AG04450 (cell line): ENCODE measurements around the gene ZNF304. TPM values are rescaled to one million over a fixed set of nuclear protein-coding genes. Genes with fewer than 3 reads are reported as not detected.

ENCODE experiments used
- CTCF ChIA-PET: fragments of 300-600, 350-600 bp; formaldehyde crosslinking; extraction: SDS; loops from one replicate; lab custom pipeline; 2022; ENCODE audit warnings: antibody characterized with exemption, inconsistent platforms; lab: Charles Lee
- POLR2A ChIA-PET: fragments of 350-600 bp; formaldehyde crosslinking; extraction: SDS; loops from one replicate; lab custom pipeline; 2021; ENCODE audit warnings: antibody characterized with exemption, inconsistent platforms; lab: Yijun Ruan, JAX
- DNase-seq: peaks from one replicate; pipeline ENCODE4 v3.0.0-alpha.2; 2011; ENCODE audit warnings: low read depth, low spot score
- H3K27ac ChIP-seq: one replicate; pipeline ENCODE4 v1.5.1; 2012; ENCODE audit warnings: low read depth, low read length, control low read depth
- H3K27me3 ChIP-seq: one replicate; pipeline ENCODE4 v1.6.0; 2012; ENCODE audit warnings: low read length; ENCODE audit not compliant: control insufficient read depth, insufficient read depth
- H3K4me3 ChIP-seq: 2 replicates; pipeline ENCODE4 v1.5.1; 2011; ENCODE audit warnings: mild to moderate bottlenecking, low read depth, low read length, control low read depth
- H3K9me3 ChIP-seq: 2 replicates; pipeline ENCODE4 v1.5.1; 2012; ENCODE audit warnings: low read length; ENCODE audit not compliant: control insufficient read depth, insufficient read depth
- CTCF ChIP-seq: IDR thresholded peaks from 2 replicates; pipeline ENCODE4 v1.5.1; 2011; ENCODE audit warnings: low read depth, low read length, control low read depth, inconsistent platforms
- polyA plus RNA-seq: library from polyadenylated mRNA; depleted of rRNA; stranded (reverse); fragments of >200 nt; gene quantifications from 2 replicates; pipeline ENCODE4 v1.2.3, GENCODE V29; 2011

The ZNF304 gene
- polyA plus RNA-seq, 1 experiment = 7.8 TPM

DNA sequence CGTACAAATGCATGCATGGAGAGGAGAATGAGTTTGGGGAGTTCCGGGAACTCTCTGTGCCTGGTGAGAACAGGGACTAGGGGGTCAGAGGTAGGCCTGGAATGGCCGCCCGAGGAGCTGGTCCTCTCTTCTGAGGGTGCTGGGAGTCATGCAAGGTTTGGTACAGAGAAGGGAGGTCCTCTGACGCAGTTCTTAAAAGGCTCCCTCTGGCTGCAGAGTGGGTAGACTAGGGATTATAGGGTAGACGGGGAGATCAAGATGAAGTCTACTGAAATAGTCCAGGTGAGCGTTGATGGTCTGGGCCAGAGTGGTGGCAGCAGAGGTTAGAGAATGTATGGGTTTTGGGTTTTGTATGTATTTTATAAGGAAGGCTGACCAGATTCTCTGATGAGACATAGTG is 796 bp downstream of the ZNF304 start:
- Histone ChIP-seq H3K9me3 (no peaks in the 10 kb centered on the region; the same call in none of the 2 replicates), H3K27ac (no peak overlapping the region), H3K4me3 (peak overlapping the region; percentile 100), H3K27me3 (no peaks in the 10 kb centered on the region)
- CTCF ChIA-PET = no interaction called here
- 0 out of 2 replicates have a peak, but pooled peaks have one; percentile 4 for TF ChIP-seq CTCF
- POLR2A ChIA-PET = no interaction called here
- no peak for DNase-seq

GRCh38 chr19:57355916-57356315 is 4.8 kb downstream of the ZNF304 start:
- POLR2A ChIA-PET = no interaction called here
- DNase-seq = no peak
- CTCF ChIA-PET = no interaction called here
- no peaks in the 10 kb centered on the region for H3K27me3 ChIP-seq
- H3K4me3 ChIP-seq = no peak overlapping the region
- TF ChIP-seq CTCF = no peak
- H3K9me3 ChIP-seq = no peaks in the 10 kb centered on the region; the same call in none of the 2 replicates
- H3K27ac ChIP-seq = no peak overlapping the region

DNA sequence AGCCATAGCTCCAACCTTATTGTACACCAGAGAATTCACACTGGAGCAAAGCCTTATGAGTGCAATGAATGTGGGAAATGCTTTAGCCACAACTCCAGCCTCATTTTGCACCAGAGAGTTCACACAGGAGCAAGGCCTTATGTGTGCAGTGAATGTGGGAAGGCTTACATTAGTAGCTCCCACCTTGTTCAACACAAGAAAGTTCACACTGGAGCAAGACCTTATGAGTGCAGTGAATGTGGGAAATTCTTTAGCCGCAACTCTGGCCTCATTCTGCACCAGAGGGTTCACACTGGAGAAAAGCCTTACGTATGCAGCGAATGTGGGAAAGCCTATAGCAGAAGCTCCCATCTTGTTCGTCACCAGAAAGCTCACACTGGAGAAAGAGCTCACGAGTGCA is 6.3 kb downstream of the ZNF304 start:
- POLR2A ChIA-PET = no interaction called here
- Histone ChIP-seq H3K4me3 (no peak overlapping the region), H3K27me3 (no peaks in the 10 kb centered on the region), H3K9me3 (no peaks in the 10 kb centered on the region; the same call in 1 of the 2 replicates), H3K27ac (no peak overlapping the region)
- DNase-seq = no peak
- CTCF ChIA-PET = no interaction called here
- TF ChIP-seq CTCF = no peak

DNA sequence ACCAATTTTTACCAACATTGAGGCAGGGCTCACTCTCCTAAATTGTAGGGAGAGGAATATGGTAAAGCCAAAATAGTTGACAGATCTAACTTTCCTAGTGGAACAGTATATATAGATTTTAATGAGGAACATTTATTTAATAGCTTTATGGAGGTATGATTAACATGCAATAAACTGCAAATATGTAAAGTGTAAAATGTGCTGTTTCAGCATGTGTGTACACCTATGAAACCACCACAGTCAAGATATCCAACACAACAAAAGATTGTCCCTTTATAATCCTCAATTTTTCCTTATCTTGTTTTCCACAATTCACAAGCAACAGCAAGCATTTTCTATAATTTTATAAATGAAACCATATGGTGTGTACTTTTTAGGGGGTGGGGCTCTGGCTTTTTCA is 8.2 kb downstream of the ZNF304 start:
- POLR2A ChIA-PET = no interaction called here
- no peak overlapping the region for H3K27ac ChIP-seq
- CTCF ChIA-PET = no interaction called here
- no peaks in the 10 kb centered on the region; the same call in none of the 2 replicates for H3K9me3 ChIP-seq
- H3K4me3 ChIP-seq = no peak overlapping the region
- no peaks in the 10 kb centered on the region for H3K27me3 ChIP-seq
- no peak for TF ChIP-seq CTCF
- DNase-seq = no peak

DNA sequence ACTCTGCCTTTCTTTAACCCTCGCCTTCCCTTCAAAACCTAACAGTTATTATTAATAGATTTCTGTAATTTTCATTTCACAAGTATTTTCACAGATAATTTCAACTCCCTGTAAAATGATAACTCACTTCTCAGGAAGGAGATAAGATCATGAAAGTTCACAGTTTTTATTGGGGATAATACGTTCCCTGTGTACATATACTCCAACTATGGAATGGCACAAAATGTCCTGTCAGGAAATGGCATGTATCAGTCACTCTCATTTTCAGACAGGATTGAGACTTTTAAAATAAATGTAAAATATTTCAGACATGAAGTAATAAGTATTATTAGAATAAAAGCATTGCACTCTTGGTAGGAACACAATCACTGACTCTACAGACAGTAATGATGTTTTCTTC is 11.3 kb downstream of the ZNF304 start:
- Histone ChIP-seq H3K27ac (peak overlapping the region; percentile 92), H3K27me3 (no peaks in the 10 kb centered on the region), H3K4me3 (peak overlapping the region; percentile 67), H3K9me3 (no peaks in the 10 kb centered on the region; the same call in none of the 2 replicates)
- CTCF ChIA-PET = interaction anchor here (0.9 kb wide), 1 partner anchor 12 kb away, joined by 3 read pairs; the partner anchor contains the start of gene ZNF304
- no peak for DNase-seq
- TF ChIP-seq CTCF = no peak
- POLR2A ChIA-PET = interaction anchor here (0.6 to 1.4 kb wide), 3 partner anchors 27 to 425 kb away, joined by 3 to 5 read pairs (median 5); partner anchors contain the start of genes ZNF548 and ZNF749
